ENCODE results near the gene AGBL1.

DNA sequence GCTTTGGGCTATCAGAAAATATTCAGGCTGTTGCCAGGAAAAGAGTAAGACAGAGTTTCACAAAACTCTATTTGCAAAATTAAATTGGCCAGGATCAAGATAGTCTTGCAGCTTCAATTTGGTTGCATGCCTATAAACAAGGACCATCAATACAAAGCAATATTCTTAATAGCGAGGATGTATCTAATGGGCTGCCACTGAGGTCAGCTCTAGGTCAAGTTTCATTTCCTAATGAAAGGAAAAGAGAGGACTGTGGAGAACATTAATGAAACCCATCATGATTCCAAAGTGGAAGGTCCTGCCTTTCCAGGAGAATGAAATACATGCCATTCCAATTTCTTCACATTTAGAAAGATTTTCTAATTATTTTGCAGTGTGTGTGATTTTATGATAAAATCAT lies 273.5 kb downstream of the AGBL1 start:
- TF ChIP-seq POLR2A (IDR thresholded peaks at IDR 0.05; ENCODE audit: low read length) (no peak), GATA1 (IDR thresholded peaks at IDR 0.05; ENCODE audit: low read depth, low read length) (no peak)
